B cell (primary cell): ENCODE measurements around the gene CAVIN2. TPM values are rescaled to one million over a fixed set of nuclear protein-coding genes. Genes with fewer than 3 reads are reported as not detected.

ENCODE experiments used
- ATAC-seq: fragments of 200-7000 bp; cut with Tn5 transposase; one replicate; pipeline ENCODE4 v1.10.0; 2021; ENCODE audit warnings: low read depth, mild to moderate bottlenecking, moderate number of reproducible peaks, moderate library complexity
- CTCF ChIA-PET: fragments of 350-600 bp; sonication (Branson Sonifier 250); formaldehyde crosslinking; loops from one replicate; lab custom pipeline; 2021; ENCODE audit warnings: antibody characterized with exemption, inconsistent platforms; lab: Charles Lee
- POLR2A ChIA-PET: fragments of 350-600 bp; sonication (Branson Sonifier 250); formaldehyde crosslinking; loops from one replicate; lab custom pipeline; 2021; ENCODE audit warnings: antibody characterized with exemption; lab: Charles Lee
- DNase-seq: peaks from one replicate; pipeline ENCODE4 v3.0.0; 2013
- H2AFZ ChIP-seq: 2 replicates; pipeline ENCODE4 v1.6.1; 2012; ENCODE audit warnings: mild to moderate bottlenecking, low read depth, low read length; ENCODE audit not compliant: insufficient read depth, poor library complexity, severe bottlenecking
- H3K27ac ChIP-seq, 2 donors: 1 replicate in 1 of 2; 2 replicates in 1 of 2; pipeline ENCODE4 v1.5.1; 2012 to 2013; ENCODE audit warnings: low read length in 2 of 2, mild to moderate bottlenecking in 2 of 2, moderate library complexity in 1 of 2
- H3K27me3 ChIP-seq, 4 experiments: fragments of 200-600 bp in 1 of 4; sonication (generic) in 1 of 4; replicated peaks in 1 of 4; 1 replicate in 2 of 4; 2 replicates in 2 of 4; pipeline versions ENCODE4 v1.6.1 to v1.7.0; 2013 to 2016; ENCODE audit warnings: low read length in 3 of 4, mild to moderate bottlenecking in 2 of 4, mixed read lengths in 1 of 4, moderate library complexity in 1 of 4; ENCODE audit not compliant: insufficient read depth in 4 of 4, control insufficient read depth in 3 of 4; ENCODE audit errors: control extremely low read depth in 1 of 4
- H3K36me3 ChIP-seq, 2 experiments: replicated peaks in 1 of 2; 1 replicate in 1 of 2; 2 replicates in 1 of 2; pipeline versions ENCODE4 v1.6.1 to v1.7.1; 2013; ENCODE audit warnings: low read length in 1 of 2; ENCODE audit not compliant: insufficient read depth in 2 of 2, control insufficient read depth in 1 of 2; ENCODE audit errors: control extremely low read depth in 1 of 2, extremely low read depth in 1 of 2
- H3K4me1 ChIP-seq, 2 donors: fragments of 200-600 bp in 1 of 2; sonication (generic) in 1 of 2; 1 replicate in 1 of 2; 2 replicates in 1 of 2; pipeline versions ENCODE4 v1.5.1 to v1.6.1; 2013 to 2017; ENCODE audit warnings: low read length in 2 of 2; ENCODE audit not compliant: control insufficient read depth in 2 of 2, insufficient read depth in 2 of 2
- H3K4me2 ChIP-seq: replicated peaks from 2 replicates; pipeline ENCODE3; 2012; ENCODE audit warnings: mild to moderate bottlenecking, low read depth, low read length; ENCODE audit not compliant: poor library complexity, severe bottlenecking
- H3K4me3 ChIP-seq, 5 experiments: fragments of 200-600 bp in 1 of 5; sonication (generic) in 1 of 5; 1 replicate in 3 of 5; 2 replicates in 2 of 5; pipeline versions ENCODE4 v1.5.1 to v1.7.0; 2011 to 2016; ENCODE audit warnings: low read length in 4 of 5, mild to moderate bottlenecking in 4 of 5, low read depth in 2 of 5, control low read depth in 1 of 5, moderate library complexity in 1 of 5; ENCODE audit not compliant: insufficient read depth in 1 of 5; ENCODE audit errors: control extremely low read depth in 1 of 5, extremely low read depth in 1 of 5
- H3K79me2 ChIP-seq: fragments of 200-600 bp; sonication (generic); one replicate; pipeline ENCODE4 v1.6.0; 2016; ENCODE audit warnings: low read length; ENCODE audit not compliant: control insufficient read depth, insufficient read depth
- H3K9ac ChIP-seq: fragments of 200-600 bp; sonication (generic); 2 replicates; pipeline ENCODE4 v1.6.1; 2017; ENCODE audit warnings: mild to moderate bottlenecking, low read length, moderate library complexity
- H3K9me3 ChIP-seq, 3 donors: one replicate each; pipeline versions ENCODE4 v1.6.1 to v1.7.1; 2013; ENCODE audit warnings: low read length in 2 of 3; ENCODE audit not compliant: control insufficient read depth in 2 of 3, insufficient read depth in 1 of 3; ENCODE audit errors: control extremely low read depth in 1 of 3
- H4K20me1 ChIP-seq: 2 replicates; pipeline ENCODE4 v1.6.0; 2012; ENCODE audit warnings: mild to moderate bottlenecking, low read length; ENCODE audit not compliant: insufficient read depth, control insufficient read depth, poor library complexity, severe bottlenecking
- H3K27ac Mint-ChIP-seq: one replicate; pipeline ENCODE4 v1.8.0; 2021; ENCODE audit warnings: mixed read lengths
- H3K27me3 Mint-ChIP-seq: one replicate; pipeline ENCODE4 v1.8.0; 2021; ENCODE audit warnings: mixed read lengths
- H3K4me1 Mint-ChIP-seq: one replicate; pipeline ENCODE4 v1.8.0; 2021; ENCODE audit warnings: mixed read lengths
- H3K4me3 Mint-ChIP-seq: one replicate; pipeline ENCODE4 v1.8.0; 2021; ENCODE audit warnings: mixed read lengths
- H3K9me3 Mint-ChIP-seq: one replicate; pipeline ENCODE4 v1.8.0; 2022; ENCODE audit warnings: mixed read lengths; ENCODE audit not compliant: insufficient read depth
- EZH2 ChIP-seq: IDR thresholded peaks from 2 replicates; pipeline ENCODE4 v1.6.1; 2012; ENCODE audit warnings: borderline replicate concordance, low read depth, mild to moderate bottlenecking, moderate library complexity, low read length; ENCODE audit not compliant: insufficient read depth, poor library complexity, severe bottlenecking
- WGBS: methylation state at CpG from one replicate; pipeline ENCODE4 v1.1.5; 2013; ENCODE audit warnings: missing lambda C conversion rate; ENCODE audit not compliant: insufficient coverage; 5-methylcytosine and 5-hydroxymethylcytosine counted together
- intact Hi-C: fragments of 100-400 bp; cut with micrococcal nuclease; formaldehyde crosslinking; loops from one replicate; pipeline ENCODE4 v1.10.0; 2022
- polyA plus RNA-seq: library from polyadenylated mRNA; depleted of rRNA; stranded (reverse); fragments of >200 nt; gene quantifications from 2 replicates; pipeline ENCODE4 v1.2.3, GENCODE V29; 2012
- total RNA-seq, 2 donors: library from RNA; stranded (reverse); fragments of 120-200 nt in 1 of 2; gene quantifications; 1 replicate in 1 of 2; 2 replicates in 1 of 2; pipeline versions ENCODE4 v1.2.3 to v1.2.4, GENCODE V29; 2013 to 2022
- TF ChIP-seq, protein P1 (sequence below): fragments of 200-600 bp; IDR thresholded peaks from one replicate; pipeline ENCODE4 v1.8.0; 2022; ENCODE audit warnings: antibody characterized with exemption, mild to moderate bottlenecking

Gene CAVIN2
- total and polyA plus RNA-seq, 2 donors (not counting 1 experiment from before 2014, with no cell fraction given): 0.15 TPM; not detected in 1

DNA sequence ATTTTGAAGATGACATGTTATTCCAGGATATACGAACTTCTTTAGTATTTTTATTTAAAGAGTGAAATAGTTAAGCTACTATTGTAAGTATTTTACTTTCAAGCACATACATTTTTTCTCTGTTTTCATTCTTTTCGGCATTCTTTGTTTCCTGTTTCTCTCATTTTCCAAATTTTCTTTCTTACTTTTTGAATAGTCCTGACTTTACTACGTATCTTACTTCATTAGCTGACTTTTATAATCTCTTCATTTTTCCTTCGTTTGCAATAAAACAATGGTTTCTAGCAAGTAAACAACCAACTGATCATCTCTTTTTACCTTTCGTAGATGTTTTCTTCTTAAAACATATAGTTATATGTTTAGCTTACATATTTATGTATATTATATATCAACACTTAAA, 11.8 kb downstream of the CAVIN2 start:
- no peak overlapping the region for H3K4me3 Mint-ChIP-seq
- ChIA-PET CTCF (no interaction called here), POLR2A (no interaction called here)
- no peaks in the 10 kb centered on the region for H4K20me1 ChIP-seq
- no peaks in the 10 kb centered on the region for H3K9me3 Mint-ChIP-seq
- H3K4me2 ChIP-seq: no peak overlapping the region
- TF ChIP-seq EZH2: no peak
- TF ChIP-seq, protein P1, sequence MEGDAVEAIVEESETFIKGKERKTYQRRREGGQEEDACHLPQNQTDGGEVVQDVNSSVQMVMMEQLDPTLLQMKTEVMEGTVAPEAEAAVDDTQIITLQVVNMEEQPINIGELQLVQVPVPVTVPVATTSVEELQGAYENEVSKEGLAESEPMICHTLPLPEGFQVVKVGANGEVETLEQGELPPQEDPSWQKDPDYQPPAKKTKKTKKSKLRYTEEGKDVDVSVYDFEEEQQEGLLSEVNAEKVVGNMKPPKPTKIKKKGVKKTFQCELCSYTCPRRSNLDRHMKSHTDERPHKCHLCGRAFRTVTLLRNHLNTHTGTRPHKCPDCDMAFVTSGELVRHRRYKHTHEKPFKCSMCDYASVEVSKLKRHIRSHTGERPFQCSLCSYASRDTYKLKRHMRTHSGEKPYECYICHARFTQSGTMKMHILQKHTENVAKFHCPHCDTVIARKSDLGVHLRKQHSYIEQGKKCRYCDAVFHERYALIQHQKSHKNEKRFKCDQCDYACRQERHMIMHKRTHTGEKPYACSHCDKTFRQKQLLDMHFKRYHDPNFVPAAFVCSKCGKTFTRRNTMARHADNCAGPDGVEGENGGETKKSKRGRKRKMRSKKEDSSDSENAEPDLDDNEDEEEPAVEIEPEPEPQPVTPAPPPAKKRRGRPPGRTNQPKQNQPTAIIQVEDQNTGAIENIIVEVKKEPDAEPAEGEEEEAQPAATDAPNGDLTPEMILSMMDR: no peak
- H3K4me3 ChIP-seq: no peak overlapping the region
- H3K27me3 ChIP-seq: peaks cover 0 to 3% (median 1%) of the 10 kb centered on the region in 4 experiments
- H3K27me3 Mint-ChIP-seq: peaks cover 5% of the 10 kb centered on the region
- H2AFZ ChIP-seq: no peak overlapping the region
- H3K79me2 ChIP-seq: no peaks in the 10 kb centered on the region
- H3K9ac ChIP-seq: no peak overlapping the region
- H3K9me3 ChIP-seq: no peaks in the 10 kb centered on the region
- H3K36me3 ChIP-seq: no peaks in the 10 kb centered on the region
- intact Hi-C loops: no loop called here
- H3K4me1 Mint-ChIP-seq: no peaks in the 10 kb centered on the region
- DNase-seq (no peak), ATAC-seq (no peak)
- H3K27ac Mint-ChIP-seq: no peak overlapping the region
- no peak overlapping the region for H3K27ac ChIP-seq
- H3K4me1 ChIP-seq: no peaks in the 10 kb centered on the region
- 100% methylated on average over 1 of the region's 5 CpGs for WGBS

DNA sequence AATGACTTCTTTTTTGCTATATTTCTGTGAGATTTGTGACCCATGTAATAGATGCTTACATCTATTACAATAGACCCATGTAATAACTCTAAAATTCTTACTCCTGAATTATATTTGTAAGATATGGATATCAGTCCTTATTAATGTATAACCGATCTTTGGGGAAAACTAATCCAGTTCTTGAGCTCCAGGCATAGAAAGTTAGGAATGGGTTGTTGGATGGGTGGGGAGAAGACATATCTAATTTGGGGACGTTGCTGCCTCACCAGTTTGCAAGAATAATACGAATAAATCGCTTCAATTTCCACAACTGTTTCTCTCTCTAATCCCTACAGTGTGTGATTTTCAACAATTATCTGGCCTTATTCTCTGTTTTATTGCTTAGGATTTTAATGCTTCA, 13.5 kb downstream of the CAVIN2 start:
- DNase-seq: no peak
- no peaks in the 10 kb centered on the region for H3K4me1 Mint-ChIP-seq
- H3K27me3 Mint-ChIP-seq: peaks cover 3% of the 10 kb centered on the region
- Histone ChIP-seq H3K36me3 (no peaks in the 10 kb centered on the region), H3K4me1 (no peaks in the 10 kb centered on the region), H3K4me2 (no peak overlapping the region), H3K4me3 (no peak overlapping the region), H3K79me2 (no peaks in the 10 kb centered on the region), H3K9ac (no peak overlapping the region), H2AFZ (no peak overlapping the region), H3K27ac (no peak overlapping the region), H3K27me3 (peaks cover 0 to 3% (median 1%) of the 10 kb centered on the region in 4 experiments), H3K9me3 (no peaks in the 10 kb centered on the region), H4K20me1 (no peaks in the 10 kb centered on the region)
- TF ChIP-seq, protein P1: no peak
- no peak for TF ChIP-seq EZH2
- WGBS: no CpG with 5 or more reads among the region's 4 CpGs
- H3K27ac Mint-ChIP-seq: no peak overlapping the region
- H3K4me3 Mint-ChIP-seq: no peak overlapping the region
- CTCF ChIA-PET: no interaction called here
- POLR2A ChIA-PET: no interaction called here
- no peak for ATAC-seq
- H3K9me3 Mint-ChIP-seq: no peaks in the 10 kb centered on the region
- intact Hi-C loops: no loop called here
